Cerebellar nuclear complex (tissue), 1 donor: Measurements from ENCODE around the gene ZNF500.
A peak's percentile ranks its signal among the peaks of the same experiment; 100 is the strongest.

Source experiments
- DNase-seq, 2 experiments: peaks; one replicate each; lab custom pipeline; 2025; lab: John Stamatoyannopoulos, UW

ZNF500 gene

DNA sequence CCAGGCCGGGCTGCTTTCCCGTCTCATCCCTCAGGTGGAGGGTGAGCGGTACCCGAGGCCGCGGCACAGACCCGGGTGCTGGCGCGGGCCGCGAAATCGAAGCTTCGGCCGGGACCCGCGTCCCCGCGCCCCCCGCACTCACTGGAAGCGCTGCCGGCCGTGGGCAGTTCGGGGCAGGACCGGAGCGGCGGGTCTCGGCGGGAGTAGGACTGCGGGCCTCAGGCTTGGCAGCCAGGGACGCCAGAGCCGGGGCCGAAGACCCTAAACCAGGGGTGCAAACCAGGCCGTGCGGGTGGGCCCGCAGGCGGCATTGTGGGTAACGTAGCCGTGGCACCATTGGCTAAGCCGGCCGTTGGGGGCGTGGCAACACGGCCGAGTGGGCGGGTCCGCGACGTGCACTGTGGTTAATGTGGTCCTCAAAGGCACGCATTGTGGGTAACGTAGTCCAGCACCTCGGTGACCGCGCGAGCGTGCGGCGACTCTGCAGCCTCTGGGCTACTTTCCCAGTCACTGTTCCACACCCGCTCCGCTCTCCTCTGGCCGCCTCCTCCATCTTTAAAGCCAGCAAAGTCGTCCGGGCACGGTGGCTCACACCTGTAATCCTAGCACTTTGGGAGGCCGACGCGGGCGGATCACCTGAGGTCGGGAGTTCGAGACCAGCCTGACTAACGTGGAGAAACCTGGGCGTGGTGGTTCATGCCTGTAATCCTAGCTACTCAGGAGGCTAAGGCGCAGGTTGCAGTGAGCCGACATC lies at the start of gene ZNF500:
Gene ZNF500, minus strand, starts transcription at position 288 of the 754 bp plus-strand sequence. CDS start 1,184 bp downstream, outside the sequence.
- peak; percentile 70 to 96 for DNase-seq

DNA sequence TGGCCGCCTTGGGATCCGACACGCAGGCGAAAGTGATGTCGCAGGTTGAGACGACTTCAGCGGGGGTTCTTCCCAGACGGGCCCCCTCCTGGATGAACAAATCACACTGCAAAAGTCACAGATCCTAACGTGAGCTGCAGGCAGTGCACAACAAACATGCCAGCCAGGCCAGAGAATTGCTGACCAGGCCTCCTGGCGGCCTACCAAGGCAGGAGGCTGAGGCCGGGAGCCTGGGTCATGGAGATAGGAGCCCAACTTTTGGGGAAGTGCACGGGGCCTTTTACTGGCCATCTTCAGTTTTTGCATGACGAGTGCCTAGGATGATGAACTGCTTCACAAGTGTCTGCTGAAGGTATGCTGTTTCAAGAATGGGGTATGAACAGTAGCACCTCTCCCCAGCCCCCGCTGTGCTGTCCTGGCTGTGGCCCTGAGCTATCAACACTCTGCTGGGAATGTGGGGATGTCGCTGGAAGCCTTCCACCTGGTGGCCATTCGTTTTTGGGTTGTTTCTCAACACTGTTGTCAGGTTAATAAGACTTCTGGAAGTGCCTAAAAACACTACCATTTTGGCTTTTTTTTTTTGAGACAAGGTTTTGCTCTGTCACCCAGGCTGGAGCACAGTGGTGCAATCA lies 47.7 kb upstream of the ZNF500 start:
- no peak for DNase-seq

DNA sequence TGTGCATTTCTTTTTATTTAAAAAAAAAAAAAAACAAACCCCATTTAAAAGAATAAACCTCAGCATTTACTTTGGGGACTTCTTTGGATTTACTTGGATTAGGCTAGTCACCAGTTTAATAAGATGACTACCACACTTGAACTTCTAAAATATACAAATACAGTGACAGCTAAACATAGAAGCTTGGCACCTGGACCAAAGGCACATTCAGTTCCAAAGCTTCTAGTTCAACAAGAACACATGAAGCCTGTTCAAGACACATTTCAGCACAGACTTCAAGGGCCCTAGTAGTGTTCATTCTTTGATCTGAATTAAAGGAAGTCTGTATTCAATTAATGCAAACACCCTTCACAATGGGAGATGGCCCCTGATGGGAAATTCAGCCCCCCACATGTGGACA lies 47.1 kb upstream of the ZNF500 start:
- DNase-seq = no peak

DNA sequence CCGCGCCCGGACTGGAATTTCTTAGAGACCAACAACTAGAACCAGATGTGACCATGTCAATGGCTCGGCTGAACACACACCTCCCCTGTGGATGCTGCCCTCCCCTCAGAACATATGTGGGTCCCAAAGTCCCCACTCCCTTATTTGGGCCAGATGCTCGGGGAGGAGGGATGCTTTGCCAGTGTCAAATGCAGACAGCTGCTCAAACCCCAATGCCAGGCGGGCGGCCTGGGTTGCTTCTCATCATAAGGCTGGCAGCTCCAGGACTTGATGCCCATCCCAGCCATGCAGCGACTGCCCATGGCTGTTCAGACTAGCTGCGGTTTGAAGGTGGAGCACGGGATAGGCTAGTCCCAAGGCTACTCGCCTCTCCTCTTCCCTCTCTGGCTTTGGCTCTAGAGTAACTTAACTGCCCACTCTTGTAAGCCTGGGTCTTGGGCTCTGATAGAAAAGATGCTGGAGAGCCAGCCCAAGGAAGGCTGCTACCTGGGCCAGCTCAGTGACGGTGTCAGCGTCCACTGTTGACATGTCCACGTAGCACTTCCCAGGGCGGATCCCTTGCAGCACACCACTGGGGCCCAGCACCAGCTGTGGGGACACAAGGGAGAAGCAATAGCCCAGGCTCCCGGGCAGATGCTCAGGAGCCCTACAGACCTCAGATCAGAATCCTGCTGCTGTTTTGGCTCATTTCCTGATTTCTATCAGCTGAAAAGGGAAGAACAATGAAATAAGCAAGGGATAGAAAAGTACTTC lies 46.5 kb upstream of the ZNF500 start:
- DNase-seq = no peak

DNA sequence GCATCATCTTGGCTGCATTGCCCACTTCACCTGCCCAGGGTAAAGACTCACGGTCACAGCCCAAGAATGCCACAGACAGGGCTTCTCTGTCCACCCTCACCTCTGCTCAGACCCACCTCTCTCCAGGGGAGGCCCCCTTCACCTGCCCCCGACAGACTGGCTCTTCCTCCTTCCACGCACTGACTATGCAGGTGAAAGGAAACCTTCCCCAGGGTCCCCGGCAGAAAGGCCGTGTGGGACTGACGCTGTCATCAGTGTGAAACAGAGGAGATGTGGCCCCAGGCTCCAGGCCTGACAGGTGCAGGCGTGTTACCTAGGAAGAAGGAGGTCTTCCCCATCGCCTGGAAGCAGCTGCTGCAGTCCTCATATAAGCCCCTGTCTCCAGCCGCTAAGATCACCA lies 44.8 kb upstream of the ZNF500 start:
- DNase-seq = no peak

DNA sequence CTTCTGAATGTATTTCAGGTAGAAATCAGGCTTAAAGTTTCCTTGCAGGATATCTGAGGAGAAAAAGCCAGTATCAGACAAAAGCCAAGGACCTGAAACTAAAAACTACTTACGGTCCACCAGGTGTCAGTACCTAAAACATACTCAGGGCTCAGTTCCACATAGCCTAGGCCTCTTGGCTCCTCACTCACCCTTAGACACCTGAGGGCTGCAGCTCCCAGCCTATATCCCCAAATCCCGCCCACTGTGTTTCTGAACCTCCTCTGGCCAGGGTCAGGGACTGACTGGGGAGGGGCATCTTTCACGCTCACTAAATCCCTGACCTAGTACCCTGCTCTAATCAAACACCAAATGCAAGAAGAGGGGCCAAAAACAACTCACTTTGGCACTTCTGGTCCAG lies 44.3 kb upstream of the ZNF500 start:
- no peak for DNase-seq

DNA sequence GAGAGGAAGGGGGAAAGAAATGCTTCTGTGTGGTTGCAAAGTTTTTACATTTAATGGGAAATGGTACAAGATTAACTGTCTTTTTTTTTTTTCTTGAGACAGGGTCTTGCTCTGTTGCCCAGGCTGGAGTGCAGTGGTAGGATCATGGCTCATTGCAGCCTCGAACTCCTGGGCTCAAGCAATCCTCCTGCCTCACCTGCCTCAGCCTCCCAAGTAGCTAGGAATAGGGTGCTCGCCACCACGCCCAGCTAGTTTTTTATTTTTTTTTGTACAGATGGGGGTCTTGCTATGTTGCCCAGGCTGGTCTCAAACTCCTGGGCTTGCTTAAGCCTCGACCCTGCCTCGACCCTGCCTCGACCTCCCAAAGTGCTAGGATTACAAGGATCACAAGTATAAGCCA lies 39.3 kb upstream of the ZNF500 start:
- DNase-seq = no peak

DNA sequence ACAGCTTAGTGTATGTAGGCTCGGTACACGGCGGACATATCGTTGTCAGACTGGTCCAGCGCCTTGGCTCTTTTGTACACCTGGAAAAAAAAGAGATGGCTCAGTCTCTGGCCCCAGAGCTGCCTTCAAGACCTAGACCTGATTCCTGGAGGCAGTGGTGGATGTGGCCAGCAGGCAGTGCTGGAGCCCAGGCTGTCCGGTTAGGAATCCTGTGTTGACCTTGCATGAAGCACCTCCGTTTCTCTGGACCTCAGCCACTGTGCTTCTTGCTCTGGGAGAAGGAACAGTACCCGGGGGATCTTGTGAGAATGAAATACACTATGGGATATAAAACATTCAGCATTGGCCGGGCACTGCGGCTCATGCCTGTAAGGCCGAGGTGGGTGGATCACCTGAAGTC lies 38.3 kb upstream of the ZNF500 start:
- no peak for DNase-seq

DNA sequence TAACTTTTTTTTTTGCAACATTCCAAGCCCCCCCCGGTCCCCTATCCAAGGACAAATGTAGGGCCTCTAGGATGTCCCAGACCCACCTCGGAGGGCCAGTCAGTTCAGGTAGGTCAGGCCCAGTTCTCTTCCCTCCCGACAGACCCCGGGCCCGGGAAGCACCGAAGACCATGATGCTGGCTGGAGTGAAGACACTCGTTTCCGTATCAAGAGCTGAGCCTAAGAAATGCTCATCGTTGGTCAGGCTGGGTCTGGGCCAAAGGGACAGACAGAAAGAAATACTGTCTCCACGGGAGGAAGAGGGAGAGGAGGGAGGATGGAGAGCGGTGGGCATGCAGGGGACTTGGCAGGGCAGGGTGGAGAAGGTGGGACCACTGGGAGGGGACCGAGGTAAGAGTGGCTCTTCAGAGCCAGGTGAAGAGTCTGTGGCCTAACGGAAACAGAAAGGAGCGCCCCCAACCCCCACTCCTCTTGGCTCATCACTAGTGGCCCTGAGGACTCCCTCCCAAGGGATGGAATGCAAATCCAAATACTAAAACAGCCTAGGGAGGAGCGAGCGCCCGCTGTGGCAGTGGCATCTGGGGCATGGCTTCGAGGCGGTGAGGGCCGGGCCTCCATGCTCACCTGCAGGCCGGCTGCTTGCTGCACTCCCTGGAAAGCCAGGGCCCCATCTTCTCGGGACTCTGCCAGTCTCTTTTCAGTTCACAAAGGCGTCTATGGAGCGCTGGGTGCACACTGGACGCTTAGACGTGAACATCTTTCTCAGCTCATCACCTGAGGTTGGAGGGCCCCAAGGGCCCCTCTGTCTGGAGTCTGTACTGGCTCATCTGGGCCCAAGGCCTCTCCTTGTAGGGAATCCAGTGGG lies 37.2 kb upstream of the ZNF500 start:
- DNase-seq = no peak

DNA sequence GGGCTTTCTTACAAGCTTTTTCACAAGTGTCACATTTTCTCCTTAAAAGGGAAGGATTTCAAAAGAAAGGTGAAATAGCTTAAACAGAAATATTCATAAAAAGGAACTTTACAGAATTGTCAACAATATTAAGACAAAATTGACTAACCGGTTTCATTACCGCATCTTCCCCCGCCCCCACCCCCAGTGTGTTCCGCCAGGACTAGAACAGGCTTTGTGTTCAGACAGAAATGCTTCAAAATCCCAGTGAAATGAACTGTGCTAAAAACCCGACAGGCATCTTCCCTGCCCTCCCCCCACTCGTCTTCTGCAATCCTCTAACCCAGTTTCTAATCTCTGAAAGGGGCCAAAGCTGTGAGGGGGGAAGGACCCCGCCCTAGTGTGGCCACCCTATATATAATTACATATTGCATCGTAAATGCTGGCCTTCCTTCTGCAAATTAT lies 36.5 kb upstream of the ZNF500 start:
- no peak for DNase-seq

DNA sequence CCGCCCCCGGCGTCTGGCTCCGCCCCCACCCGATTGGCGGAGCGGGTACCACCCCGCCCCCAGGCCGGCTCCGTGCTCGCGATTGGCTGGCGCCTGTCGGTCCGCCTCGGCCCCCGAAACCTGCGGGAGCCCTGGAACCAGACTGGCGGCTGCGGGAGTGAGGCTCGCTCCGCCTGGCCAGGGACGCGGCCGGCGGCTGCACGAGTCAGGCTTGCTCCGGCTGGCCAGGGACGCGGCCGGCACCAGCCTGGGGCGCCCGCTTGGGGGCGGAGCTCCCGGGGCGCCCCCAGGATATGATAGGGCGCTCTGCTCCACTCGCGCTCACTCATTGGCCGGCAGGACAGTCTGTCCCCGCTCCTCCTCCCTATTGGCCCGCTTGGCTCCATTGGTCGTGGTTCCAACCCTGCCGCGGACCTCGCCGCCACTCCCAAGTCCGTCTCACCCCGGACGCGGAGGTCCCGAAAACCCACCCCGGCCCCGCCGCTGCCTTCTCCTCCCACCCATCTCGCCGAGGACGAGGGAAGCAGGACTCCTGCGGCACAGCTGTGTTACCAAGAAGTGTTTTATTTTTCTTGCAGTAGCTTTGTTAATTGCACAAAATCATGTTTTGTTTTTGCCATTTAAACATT lies 35.8 kb upstream of the ZNF500 start:
- peak; percentile 80 to 88 for DNase-seq

DNA sequence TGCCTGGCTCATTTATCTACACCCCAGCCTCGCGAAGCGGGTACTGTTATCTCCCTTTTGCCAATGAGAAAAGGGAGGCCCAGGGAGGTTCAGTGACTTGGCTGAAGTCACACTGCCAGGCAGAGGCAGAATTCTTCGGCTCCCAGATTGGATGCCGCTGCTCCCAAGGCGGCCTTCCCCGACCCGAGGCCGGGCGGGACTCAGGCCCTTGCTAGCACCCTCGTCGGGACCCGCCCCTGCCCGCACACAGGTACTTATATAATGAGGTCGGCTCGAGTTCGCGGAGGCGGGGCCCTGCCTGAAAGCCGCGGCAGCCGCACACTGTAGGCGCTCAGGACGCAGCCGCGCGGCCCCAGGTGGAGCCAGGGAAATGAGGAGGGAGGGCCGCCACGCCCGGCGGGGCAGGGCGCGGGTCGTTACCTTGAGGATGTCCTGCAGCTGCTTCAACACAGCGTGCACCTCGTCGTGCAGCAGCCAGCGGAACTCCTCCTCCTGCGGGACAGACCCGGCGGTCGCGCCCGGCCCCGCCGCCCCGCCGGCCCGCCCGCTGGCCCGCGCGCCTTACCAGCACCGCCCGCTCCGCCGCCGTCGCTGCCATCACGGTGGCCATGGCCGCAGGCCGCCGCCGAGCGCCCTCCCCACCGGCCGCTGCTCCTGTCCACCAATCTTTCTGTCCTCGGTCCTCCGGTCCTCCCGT lies 35.1 kb upstream of the ZNF500 start, which contains the start of gene ROGDI:
Gene ROGDI, minus strand, starts transcription at position 672 of the 697 bp plus-strand sequence. Its CDS starts 62 bp downstream, at position 610.
- DNase-seq = peak; percentile 31 to 53

DNA sequence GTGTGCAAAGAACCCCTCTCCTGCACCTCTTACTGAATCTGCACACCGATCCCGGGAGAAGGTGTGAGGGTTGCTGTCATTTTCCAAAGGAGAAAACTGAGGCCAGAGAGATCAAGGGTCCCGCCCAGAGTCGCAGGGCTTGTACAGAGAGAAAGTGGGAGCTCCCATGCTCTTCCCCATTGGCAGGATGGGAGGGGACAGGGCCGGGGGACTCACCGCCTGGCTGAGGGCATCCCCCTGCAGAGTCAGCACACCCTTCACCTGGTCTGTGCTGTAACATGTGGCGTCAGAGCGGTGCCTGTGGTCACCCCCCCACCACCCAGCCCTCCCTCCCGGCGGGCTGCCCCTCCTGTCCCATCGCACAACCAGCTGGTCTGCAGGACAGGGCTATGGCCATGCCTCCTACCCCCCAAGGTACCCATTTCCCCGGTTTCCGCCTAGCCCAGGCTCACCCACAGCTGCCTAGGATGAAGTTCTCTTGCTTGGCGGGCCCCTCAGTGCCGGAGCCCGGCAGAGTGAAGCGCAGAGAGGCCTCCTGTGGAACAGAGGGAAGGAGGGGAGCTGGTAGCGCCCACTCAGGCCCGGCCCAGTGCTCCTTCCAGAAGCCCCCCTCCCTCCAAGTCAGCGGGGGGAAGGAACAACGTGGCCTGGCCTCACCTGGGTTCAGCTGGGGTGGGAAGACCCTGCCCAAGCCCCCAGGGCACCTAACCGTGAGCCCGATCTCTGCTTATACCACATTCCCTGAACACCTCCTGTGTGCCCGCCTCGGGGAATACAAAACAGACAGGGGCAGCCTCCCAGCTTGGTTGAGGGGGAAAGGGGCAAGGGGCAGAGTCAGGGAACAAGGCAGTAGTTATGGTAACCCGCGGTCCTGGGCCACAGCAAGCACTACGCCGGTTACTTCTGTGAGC lies 34.3 kb upstream of the ZNF500 start:
- DNase-seq = no peak

DNA sequence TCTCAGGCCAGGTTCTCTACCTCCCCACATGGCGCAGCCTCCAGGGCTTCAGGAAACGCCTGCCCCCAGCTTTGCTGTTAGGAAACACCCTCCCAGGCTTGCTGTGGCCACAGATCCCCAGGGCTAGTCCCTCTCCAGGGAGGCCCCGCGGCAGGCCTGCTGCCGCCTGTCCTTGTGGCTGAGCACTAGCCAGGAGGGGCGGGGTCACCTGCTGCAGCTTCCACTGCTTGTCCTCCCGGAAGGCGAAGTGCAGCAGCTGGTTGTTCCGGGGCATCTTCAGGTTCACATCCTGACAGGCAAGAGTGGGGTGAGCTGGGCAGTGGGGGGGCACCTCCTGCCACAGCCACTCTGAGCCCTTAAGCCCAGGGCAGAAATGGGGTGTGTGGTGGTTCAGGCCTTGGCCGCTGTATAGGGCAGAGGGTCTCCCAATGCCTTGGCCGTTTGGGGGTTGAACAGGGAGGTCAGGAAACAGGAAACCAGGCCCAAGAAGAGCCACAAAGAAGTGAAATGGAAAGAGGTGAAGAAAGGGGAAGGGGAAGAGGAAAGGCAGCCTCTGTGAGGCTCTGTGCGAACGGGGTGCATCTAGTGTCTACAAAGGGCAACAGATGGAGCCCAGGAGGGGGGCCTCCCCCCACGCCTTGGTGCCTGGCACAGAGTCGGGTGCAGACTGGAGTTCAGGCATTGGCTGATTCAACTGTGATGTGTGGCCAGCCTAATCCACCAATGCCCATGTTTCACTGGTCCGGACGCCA lies 33.5 kb upstream of the ZNF500 start:
- peak; percentile 63 to 72 for DNase-seq

DNA sequence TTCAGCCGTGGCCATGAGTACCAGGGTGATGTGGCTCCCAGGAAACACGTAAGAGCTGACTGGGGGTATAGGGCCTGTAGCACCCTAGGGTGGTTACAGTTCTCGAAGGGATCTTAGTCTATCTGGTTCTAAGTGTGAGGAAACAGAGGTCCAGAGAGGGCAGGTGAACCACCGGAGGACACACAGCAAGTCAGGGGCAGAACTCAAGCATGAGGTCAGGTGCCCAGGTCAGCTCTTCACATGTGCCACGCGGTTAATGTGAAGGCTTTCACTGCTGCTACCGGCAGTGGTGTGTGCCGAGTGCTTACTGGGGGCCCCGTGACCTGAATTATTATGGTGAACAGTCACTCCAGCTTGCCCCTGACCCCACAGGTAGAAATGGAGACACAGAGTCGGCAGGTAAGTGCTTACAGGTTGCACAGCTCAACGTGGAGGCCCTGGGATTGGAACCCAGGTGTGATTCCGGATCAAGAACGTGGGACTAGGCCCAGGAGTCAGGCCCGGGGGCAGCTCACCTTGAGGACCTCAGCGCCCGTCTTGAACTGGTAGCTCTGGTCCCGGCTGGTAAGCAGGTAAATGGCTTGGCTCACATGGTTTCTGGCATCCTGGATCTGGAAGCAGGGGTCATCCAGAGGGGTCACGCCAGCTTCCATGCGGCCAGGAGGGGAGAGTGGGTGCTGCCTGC lies 32.4 kb upstream of the ZNF500 start:
- no peak for DNase-seq

DNA sequence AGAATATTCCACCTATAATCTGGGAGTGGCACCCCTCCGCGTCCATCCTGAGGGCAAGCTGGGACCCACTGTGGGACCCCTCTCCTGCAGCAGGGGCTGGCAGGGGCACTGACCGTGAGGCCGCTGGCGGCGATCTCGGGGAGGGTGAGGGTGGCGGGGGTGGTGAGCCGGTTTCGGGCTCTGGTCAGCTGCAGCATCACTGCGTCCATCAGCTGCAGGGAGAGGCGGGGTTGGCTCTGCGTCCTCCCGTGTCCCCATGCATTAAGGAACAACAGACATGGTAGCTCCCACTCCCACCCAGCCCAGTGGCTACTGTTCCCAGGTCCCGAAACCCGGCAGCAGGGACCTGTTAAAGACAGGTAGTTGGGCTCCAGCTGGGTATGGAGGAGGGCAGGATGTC lies 31.5 kb upstream of the ZNF500 start:
- no peak for DNase-seq

DNA sequence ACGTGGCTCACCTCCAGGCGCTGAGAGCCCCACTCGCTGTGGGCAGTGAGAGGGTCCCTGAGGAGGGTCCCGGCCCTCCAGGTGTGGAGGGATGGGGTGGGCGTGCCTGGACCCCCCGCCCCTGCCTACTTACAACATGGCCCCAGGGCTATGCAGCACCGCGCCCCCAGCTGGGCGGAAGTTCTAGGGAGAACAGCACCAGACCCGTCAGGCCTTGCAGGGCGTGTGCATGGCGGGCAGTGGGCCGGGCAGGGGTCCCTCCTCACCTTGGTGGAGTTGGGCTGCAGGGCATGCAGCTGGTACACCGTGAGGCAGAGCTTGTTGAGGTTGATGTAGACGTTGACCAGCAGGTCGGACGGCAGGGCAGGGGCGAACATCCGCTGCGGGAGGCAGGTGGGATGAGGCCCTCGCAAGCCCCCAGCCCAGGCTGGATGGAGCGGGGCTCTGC lies 30.9 kb upstream of the ZNF500 start:
- DNase-seq = no peak
